Stimulated activated CD4-positive, alpha-beta T cell treated with anti-CD3 and anti-CD28 coated beads, Interleukin-12 subunit alpha, Interleukin-12 subunit beta, amount 100 ng/mL, for 24 hours (primary cell): ENCODE measurements around the gene GBGT1.

Source experiments
- DNase-seq, 2 experiments: peaks; one replicate each; pipeline ENCODE4 v3.0.0-alpha.2; 2020; ENCODE audit warnings: low read depth in 2 of 2

GBGT1 gene

DNA sequence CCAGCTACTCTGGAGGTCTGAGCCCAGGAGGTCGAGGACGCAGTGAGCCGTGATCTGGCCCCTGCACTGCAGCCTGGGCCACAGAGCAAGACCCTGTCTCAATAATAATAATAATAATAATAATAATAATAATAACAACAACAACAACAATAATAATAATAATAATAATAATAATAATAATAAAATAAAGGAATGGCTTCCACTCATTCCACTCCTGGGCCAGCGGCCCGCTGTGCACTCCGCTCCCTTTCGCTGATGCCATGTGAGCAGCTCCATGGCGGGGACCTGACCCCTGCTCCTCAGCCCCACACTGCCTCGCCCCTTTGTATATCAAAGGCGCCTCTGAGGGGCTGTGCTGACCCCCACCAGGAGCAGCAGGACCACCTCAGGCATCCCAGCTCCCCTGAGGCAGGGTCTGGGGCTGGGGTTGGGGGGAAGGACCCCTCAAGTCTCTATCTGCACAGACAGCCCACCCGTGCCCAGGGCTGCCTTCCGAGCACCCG is 20.0 kb downstream of the GBGT1 start:
- no peak for DNase-seq

DNA sequence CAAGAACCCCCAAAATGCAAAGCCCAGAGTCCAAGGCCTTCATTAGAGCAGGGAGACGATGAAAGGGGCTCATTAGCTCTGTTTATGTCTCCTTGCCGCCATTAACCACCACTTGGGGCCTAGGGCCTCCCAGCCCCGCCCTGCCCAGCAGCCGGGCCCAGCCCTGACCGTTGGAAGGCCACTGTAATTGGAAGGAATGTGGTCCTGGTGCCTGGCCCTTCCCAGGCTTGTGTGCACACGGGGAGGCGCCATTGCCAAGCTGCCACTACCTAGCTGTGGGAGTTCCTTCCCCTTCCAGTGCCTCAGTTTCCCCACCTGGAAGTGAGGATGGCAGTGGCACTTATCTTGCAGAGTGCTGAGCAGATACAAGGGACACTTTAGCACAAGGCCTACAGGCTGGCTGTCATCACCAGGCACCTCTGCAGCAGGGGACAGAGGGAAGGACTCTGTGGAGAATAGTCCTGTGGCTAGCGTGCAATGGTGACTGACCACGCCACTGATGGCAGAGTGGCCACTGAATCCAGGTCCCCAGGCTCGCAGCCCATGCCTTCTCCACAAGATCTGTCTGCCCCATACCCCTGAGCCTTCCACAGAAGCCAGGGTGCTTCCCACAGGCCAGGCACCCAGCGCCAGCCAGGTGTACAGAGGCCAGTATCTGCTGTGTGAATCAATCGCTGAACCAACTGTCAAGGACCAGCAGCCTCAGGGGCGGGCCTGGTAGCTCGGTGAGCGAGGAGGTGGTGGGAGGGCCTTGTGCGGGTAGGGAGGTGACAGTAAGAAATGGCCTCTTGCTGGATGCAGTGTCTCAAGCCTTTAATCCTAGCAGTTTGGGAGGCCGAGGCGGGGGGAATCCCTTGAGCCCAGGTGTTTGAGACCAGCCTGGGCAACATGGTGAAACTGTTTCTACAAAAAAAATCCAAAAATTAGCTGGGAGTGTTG is 20.8 kb downstream of the GBGT1 start:
- no peak for DNase-seq

DNA sequence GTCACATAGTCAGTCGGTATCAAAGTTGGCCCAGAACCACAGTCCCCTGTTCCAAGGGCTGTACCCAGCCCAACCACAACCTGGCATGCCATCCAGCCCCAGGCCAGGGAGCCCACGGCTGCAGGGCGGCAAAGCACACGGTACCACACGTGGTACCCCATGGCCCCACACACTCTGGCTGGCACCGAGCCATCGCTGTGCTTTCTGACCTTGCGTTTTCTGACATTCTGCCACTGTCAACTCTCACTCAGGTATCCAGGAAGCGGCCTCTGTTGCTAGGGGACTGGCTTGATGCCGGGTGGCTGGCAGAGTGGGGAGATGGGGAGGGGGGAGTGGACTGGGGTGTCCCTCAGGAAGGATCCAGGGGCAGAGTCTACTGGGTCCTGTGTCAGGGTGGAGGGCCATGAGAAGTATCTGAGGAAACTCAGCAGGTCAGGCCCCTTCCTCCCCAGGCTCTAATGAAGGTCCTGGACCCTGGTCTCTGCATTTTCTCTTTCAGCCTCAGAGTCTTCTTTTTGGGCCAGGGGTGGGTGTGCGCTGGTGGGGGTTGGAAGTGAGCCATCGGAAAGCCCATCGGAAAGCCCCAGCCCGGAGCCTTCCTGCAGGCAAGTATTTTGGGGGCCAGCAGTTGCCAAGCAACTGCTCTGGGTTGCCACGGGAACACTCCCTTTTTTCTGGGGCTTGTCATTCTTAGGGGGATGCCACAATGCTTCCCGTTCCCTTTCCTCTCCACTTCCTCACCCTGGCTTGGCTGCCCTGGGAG is 21.7 kb downstream of the GBGT1 start:
- no peak for DNase-seq

DNA sequence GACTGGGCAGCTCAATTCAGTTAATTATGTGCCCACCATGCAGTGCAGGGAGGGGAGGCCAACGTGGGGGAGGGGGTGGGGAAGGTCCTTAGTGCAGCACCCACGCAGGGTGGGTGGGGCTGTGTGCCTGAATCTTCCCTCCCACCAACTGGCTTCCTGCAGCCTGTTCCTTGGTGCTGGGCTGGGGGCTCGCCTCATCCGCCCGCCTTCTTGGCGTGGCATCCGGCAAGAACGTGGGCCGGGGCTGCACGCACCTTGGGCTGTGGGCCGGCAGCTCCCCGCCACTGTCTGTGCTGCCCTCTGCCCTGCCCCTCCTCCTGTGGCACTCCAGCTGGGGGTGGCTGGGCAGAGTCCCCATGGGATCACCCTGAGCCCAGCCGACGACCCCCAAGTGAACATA is 23.1 kb downstream of the GBGT1 start:
- no peak for DNase-seq

DNA sequence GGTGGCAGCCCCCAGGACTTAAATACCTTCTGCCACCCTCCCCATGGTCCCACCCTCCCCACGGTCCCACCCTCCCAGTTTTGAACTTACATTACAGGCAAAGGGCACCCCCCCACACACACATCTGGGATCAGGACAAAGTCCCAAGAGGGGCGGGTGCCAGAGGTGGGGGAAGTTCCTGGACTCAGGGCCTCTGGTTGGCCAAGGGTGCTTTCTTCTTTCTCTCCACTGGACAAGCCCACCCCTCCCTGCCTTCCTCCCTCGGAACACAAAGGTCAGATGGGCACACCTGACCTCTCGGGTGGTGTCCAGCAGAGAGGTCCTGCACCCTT is 23.6 kb downstream of the GBGT1 start:
- no peak for DNase-seq

DNA sequence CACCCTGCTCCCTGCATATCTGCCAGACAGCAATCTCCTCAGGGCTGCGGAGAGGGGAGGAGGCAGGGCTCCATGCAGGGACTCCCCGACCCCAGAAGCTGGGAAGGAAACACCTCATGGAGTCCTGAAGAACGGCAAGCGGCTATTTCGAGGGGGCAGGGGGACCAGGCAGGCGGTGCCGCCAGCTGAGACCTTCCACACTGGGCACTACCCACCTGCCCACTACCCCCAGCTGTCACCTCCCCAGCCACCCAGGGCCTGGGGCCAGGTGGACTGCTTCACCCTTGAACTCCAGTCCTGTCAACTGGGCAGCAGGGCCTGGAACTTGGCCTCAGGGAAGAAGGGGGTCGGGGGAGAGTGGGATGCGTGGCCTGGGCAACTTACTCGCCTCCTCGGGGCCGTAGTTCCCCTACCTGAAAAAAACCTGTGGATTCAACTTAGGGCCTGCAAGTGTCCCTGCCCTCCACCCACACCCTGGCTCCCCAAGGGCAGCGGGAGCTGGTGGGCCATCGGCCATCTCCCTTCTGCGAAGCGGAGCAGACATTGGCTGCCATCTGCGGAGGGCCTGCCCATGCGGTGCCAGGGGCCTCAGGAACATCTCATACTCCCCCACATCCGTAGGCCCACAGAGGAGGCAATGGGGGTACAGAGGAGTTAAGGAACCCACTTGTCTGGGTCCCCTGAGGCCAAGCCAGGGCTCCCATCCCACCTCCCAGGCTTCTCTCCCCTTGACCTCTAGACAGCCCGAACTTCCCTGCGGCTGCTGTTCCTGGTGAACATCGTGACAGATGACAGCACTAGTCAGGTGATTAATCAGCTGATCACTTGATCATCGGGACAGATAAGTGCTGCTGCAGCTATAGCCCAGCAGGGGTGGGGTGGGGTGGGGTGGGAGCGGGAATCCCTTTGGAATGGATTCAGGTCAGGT is 24.2 kb downstream of the GBGT1 start:
- DNase-seq, result no peak

DNA sequence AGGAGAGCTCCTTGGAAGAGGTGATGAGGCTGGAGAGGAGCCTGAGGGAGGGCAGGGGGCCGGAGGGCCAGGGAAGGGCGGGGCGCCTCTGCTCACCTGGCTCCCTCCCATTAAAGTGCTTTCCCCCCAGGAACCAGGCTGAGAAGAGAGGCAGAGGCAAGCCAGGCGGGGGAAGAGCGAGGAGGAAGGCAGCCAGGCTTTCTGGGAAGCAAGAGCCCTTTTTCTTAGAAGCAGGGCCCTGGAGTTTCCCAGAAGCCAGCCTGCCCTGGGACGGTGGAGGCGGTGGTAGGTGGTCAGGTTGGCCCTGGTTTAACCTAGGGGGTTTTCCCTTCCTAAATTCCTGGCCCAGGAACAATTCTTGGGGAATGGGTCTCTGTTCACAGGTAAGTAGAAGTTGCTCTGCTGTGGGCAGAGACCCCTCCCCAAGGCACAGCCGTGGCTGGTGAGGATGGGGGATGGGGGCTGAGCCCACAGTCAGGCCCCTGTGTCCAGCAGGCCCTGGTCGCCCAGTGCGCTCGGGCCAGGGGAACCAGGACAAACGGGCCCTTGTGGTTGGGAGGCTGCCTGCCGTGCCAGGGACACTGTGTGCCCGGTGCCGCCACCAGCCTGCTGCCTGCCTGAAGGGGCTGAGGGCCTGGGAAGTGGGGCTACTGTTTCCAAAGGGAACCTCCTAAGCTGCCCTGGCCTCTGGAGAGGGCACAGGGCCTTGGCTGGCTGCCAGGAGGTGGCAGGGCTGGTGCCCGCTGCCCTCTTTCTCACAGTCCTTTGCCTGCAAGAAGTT is 26.1 kb downstream of the GBGT1 start:
- no peak for DNase-seq

DNA sequence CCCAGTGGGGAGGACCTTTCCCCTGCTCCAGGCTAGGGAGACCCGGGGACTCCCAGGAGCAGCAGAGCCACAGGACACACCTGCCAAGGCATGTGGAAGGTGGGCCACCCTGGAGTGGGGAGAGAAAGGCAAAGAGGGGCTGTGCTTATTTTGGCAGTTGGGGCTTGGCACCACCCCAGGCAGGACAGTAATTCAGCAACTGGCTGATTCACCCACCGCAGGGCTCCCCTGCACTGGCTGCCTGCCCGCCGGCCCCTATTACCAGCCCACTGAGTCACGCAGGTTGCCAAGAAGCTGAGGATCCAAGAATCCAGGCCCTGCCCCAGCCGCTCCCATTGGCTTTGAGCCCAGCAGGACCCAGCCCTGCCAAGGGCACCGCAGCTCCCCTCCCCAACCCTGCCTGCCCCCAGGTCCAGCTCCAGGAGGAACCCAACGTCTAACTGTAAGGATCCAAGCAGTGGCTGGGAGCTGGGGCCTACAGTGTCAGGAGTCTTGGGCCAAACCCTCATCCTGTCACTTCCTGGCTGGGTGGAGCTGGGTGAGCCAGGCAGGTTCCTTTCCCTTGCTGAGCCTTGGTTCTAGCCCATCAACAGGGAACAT is 28.5 kb downstream of the GBGT1 start:
- peak in 1 of 2 experiments; percentile 52 for DNase-seq

DNA sequence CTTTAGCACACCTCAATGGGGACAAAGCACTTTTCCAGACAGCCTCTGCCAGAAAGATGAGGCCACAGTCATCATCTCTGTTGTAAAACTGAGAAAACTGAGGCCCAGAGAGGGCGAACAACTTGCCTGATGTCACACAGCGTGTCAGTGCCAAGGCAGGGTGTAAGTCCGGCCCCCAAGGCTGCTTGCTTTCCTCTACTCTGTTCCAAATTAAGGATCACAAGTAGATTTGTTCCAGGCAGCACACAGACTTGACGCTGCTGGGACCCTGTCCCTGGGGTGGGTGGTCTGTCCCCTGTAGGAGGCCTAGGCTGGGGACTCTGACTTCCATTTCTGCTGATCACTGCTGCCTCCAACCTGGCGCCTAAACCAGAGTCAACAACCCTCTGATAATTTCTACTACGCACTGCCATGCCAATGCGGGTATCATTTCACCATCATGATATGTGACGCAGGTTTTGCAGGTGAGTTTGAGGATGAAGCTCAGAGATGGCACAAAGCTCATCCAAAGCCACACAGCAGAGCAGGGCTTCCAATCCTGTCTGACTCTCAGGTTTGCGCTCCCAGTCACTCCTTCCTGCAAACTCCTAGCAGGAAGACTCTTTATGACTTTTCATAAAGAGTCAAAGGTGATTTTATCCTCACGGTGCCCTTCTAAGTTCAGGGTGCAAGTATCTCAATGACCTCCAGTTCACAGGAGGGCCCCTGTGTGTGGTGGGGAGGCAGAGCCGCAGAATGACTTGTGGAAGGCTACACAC is 29.1 kb downstream of the GBGT1 start:
- DNase-seq, result no peak

DNA sequence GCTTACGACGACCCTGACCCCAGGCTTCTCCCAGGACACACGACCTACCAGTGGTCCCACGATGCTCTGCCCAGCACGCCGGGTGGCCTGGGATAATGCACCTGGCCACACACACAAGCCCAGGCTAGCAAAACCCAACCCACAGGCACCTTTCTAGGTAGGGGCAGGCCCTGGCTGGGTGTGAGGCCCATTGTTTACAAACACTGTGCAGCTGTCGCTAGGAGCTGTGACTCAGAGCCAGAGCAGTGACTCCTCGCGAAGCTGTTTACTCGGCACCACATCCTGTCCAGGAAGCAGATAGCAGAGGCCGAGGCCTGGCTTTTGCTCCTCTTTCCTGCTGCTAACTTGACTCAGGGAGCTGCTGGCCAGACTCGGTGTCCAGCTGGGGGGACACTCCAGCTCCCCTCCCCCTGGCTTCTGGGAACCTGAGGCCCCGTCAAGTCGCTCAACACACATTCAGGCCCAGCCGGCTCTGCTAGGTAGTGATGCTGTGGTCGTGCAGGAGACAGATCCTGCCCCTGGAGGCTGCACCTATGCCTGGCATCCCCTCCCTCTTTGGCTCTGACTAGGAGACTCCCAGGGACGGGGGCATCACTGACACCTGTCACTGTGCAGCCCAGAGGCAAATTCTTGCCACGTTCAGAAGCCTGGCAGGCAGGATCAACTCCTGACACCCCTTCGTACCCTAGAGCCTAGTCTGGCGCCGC is 29.9 kb downstream of the GBGT1 start:
- DNase-seq, result peak; percentile 67 to 75

DNA sequence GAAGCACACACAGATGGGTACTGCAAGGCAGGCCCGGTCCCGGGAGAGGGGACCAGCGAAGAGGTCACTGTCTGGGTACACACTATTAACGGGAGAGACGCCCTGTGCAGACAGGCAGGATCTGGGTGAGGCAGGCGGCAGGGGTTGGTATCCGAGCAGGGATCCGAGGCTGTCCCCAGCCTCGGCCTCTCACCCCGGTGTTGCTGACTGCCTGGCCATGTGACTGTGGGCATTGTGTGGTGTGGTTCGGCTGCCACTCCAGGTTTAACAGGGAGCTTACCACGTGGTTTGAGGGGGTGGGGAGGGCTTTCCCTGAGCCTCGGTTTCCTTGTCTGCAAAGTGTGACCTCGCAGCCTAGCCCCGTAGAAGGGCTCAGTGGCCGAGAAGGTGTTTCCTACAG is 31.5 kb downstream of the GBGT1 start:
- DNase-seq, result no peak

DNA sequence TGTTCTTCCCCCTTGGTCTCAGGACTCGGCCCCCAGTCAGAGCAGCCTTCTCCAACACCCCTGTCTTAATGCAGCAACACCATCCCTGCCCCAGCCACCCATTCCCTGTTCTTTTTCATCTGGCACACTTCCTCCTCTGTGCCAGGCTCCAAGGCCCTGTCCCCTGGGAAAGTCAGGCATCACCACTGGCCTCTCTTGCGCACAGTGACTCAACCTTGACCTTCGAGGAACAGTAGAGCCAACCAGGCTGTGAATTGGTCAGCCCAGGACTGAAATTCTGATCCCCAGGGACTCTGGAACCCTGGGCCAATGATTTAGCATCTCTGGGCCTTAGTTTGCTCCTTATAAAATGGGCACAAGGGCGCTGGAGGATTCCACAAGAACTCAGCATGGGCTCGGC is 32.2 kb downstream of the GBGT1 start:
- no peak for DNase-seq

DNA sequence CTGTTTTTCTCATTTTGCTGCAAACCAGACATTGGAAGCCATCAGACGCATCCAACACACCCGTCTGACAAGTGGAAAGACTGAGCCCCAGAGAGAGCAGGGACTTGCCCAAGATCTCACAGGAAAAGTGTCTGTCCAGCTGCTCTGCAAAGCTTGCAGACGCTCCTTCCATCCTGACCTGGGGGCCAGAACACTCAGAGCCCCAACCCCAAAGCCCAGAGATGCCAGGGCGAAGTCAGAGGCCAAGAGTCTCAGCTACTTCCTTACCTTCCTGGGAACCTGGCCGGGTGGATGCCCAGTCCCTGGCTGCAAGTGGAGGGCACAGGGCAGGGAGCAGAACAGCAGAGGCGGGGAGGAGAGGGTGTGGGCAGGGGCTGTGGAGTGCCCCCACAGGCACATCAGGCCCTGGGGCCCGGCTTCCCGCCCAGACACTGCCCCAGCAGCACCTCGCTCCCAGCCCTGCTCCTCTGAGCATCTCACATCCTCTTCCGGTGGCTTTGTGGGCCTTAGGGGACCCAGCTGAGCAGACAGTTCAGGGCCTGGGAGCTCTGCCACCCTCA is 32.9 kb downstream of the GBGT1 start:
- DNase-seq, result no peak

DNA sequence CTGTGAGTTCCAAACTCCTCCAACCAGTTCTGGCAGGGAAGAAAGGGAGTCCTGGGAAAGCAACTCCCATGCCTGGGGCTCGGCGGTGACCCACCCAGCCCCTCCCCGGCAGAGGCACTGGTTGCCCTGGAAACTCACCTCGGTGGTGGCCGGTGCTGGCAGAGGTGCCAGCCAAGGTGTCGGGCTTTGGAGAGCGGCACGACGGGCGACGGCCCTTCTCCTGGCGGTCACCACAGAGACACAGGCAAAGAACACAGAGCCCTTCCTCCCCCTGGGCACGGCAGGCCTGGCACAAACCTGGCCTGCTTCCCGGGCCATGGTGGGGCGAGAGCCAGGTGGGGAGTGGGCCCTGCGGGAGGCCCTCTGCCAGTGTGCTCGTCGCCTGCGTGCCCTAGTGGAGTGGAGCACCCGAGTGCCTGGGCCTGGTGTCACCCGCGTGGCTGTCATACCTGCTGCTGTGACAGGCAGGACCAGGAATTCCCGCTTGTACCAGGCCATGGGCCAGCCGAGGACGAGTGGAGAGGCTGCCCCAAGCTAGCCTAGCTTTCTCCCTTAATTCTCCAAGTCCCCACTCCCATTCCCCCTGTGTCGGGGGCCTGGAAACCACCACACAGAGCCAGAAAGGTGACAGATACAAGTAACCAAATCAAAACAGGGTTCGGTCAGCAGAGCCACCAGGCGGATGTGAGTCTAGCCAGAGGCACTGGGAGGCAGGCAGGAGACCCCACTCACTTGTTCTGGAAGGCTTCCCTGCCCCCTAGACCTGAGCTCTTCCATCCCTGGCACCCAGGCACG is 34.5 kb downstream of the GBGT1 start:
- DNase-seq, result no peak

DNA sequence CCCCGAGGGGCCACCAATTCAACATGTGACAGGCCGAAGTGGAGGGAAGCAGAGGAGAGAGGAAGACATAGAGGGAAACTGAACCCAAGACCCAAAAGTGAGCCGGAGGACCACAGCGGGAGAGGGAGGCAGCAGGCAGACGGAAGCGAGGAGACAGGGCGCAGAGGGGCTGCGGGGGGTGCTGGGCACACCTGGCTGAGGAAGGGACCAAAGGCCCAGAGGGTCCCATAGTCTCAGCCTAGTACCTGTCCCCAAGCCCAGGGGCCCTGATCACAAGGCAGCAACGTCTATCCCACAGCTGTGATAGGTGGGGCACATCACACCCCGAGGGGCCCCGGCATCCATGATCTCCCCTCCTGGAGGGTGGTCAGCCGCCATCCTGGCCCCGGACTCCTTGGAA is 35.6 kb downstream of the GBGT1 start:
- DNase-seq, result no peak

DNA sequence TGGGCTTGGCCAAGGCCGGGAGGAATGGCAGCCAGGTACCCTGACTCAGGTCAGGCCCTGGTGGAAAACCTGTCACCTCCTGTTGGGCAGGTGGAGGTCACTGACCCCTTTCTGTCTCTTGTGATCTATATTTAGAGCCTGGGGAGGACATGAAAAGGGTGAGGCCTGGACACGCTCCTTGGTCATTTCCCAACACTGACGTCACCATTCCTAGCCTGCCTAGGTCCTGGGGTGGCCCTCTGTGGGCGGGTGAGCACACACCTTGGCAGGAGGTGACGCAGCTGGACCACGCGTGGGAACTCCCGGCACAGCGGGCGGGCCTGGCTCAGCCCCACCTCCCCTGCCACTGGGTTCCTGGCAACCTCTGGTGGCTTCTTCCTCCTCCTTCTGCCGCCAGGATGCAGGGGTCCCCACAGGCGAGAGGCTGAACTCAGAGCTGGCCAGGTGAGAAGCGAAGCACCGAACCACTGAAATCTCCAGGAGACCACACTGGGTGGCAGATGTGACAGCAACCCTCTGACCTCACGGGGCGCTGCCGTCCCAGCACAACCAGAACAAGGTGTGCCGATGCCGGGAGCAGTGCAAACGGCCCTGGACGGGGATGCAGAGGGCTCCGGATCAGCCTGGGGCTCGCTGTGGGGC is 36.3 kb downstream of the GBGT1 start:
- DNase-seq, result no peak

DNA sequence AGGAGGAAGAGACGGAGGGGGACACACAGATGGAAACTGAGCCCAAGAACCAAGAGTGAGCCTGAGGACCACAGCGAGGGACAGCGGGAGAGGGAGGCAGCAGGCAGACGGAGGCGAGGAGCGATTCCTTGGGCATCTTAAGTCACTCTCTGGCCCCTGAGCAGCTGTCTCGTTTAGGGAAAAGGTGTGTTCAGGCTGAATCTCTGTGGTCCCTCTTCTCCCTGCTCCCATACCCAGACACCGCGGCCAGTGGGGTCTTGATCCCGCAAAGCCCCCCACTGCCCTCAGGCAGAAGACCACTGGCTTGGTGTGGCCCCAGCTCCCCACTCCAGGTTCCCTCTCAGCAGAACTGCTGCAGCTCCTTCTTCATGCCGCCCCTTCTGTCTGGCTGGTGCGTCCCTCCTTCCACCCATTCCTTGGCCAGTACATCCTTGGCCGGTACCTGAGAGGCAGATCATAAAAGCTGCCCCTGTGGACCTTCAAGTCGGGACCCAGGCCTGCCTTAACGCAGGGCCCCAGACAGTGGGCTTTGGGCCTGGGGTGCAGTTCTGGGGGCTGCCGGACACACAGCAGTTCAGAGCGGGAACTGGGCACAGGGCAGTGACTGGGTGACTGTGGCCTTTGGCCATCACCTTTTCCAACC is 36.9 kb downstream of the GBGT1 start:
- DNase-seq, result no peak
